MM.1S (cell line): ENCODE results near the gene DHRS1.

Source experiments
- DNase-seq: peaks from one replicate; pipeline ENCODE4 v3.0.0-alpha.2; 2015
- H2AFZ ChIP-seq: fragments of 300-600 bp; sonication (generic); 2 replicates; pipeline ENCODE4 v1.6.0; 2016; ENCODE audit warnings: antibody characterized with exemption, low read length
- H3F3A ChIP-seq: fragments of 300-600 bp; sonication (generic); 2 replicates; pipeline ENCODE4 v1.6.1; 2016; ENCODE audit warnings: mild to moderate bottlenecking, antibody characterized with exemption, low read length, moderate library complexity, mixed read lengths; ENCODE audit not compliant: insufficient read depth
- H3K27ac ChIP-seq: fragments of 300-600 bp; sonication (generic); 2 replicates; pipeline ENCODE4 v1.5.1; 2016; ENCODE audit warnings: mild to moderate bottlenecking, low read length
- H3K27me3 ChIP-seq: fragments of 300-600 bp; sonication (generic); replicated peaks from 2 replicates; pipeline ENCODE4 v1.6.0; 2016; ENCODE audit warnings: low read length; ENCODE audit not compliant: insufficient read depth
- H3K36me3 ChIP-seq: fragments of 300-600 bp; sonication (generic); replicated peaks from 2 replicates; pipeline ENCODE4 v1.6.1; 2016; ENCODE audit warnings: mild to moderate bottlenecking, low read length, mixed read lengths; ENCODE audit not compliant: insufficient read depth
- H3K4me1 ChIP-seq: fragments of 300-600 bp; sonication (generic); 2 replicates; pipeline ENCODE4 v1.6.1; 2016; ENCODE audit warnings: low read length, mixed read lengths
- H3K4me2 ChIP-seq: fragments of 300-600 bp; sonication (generic); 2 replicates; pipeline ENCODE4 v1.6.0; 2016; ENCODE audit warnings: low read depth, low read length
- H3K4me3 ChIP-seq: fragments of 300-600 bp; sonication (generic); 2 replicates; pipeline ENCODE4 v1.5.1; 2016; ENCODE audit warnings: low read length, mixed read lengths
- H3K79me2 ChIP-seq: fragments of 300-600 bp; sonication (generic); 2 replicates; pipeline ENCODE4 v1.6.1; 2016; ENCODE audit warnings: mixed run types, low read length, mixed read lengths
- H3K9ac ChIP-seq: fragments of 300-600 bp; sonication (generic); 2 replicates; pipeline ENCODE4 v1.6.1; 2016; ENCODE audit warnings: low read length, mixed read lengths
- H3K9me2 ChIP-seq: fragments of 300-600 bp; sonication (generic); replicated peaks from 2 replicates; pipeline ENCODE4 v1.6.1; 2016; ENCODE audit warnings: mild to moderate bottlenecking, low read length, mixed read lengths; ENCODE audit not compliant: insufficient read depth
- H3K9me3 ChIP-seq: fragments of 300-600 bp; sonication (generic); replicated peaks from 2 replicates; pipeline ENCODE4 v1.6.1; 2016; ENCODE audit warnings: mild to moderate bottlenecking, low read length, mixed read lengths; ENCODE audit not compliant: insufficient read depth
- H4K20me1 ChIP-seq: fragments of 300-600 bp; sonication (generic); 2 replicates; pipeline ENCODE4 v1.6.1; 2016; ENCODE audit warnings: mild to moderate bottlenecking, low read length, moderate library complexity, mixed read lengths; ENCODE audit not compliant: insufficient read depth
- CTCF ChIP-seq: fragments of 300-600 bp; sonication (generic); IDR thresholded peaks from 2 replicates; pipeline ENCODE4 v1.5.1; 2016; ENCODE audit warnings: antibody characterized with exemption, low read length, mixed read lengths
- EZH2 ChIP-seq: fragments of 300-600 bp; sonication (generic); optimal IDR thresholded peaks from 2 replicates; pipeline ENCODE3; 2017; ENCODE audit warnings: low read depth, mild to moderate bottlenecking, antibody characterized with exemption, low read length, mixed read lengths
- EZH2phosphoT487 ChIP-seq: fragments of 300-600 bp; sonication (generic); IDR thresholded peaks from 2 replicates; pipeline ENCODE4 v1.6.1; 2018; ENCODE audit warnings: antibody characterized with exemption, low read length

Gene DHRS1

GRCh38 chr14:24343795-24344660 lies 44.4 kb upstream of the DHRS1 start:
- H2AFZ ChIP-seq, result no peak overlapping the region
- no peak overlapping the region for H3K4me2 ChIP-seq
- H3K27me3 ChIP-seq, result no peaks in the 10 kb centered on the region

GRCh38 chr14:24342889-24343288 lies 43.3 kb upstream of the DHRS1 start:
- Histone ChIP-seq H3K36me3 (no peaks in the 10 kb centered on the region), H3K27me3 (no peaks in the 10 kb centered on the region), H3K9ac (no peak overlapping the region), H2AFZ (no peak overlapping the region), H3K4me2 (no peak overlapping the region), H3K9me2 (no peaks in the 10 kb centered on the region), H3K4me1 (no peaks in the 10 kb centered on the region), H3F3A (no peaks in the 10 kb centered on the region), H4K20me1 (no peaks in the 10 kb centered on the region), H3K27ac (no peak overlapping the region), H3K9me3 (no peaks in the 10 kb centered on the region), H3K4me3 (no peak overlapping the region), H3K79me2 (no peaks in the 10 kb centered on the region)
- TF ChIP-seq CTCF, result no peak
- no peak for TF ChIP-seq EZH2
- no peak for DNase-seq

More at GRCh38 chr14:24343795-24344660, 44.4 kb upstream of the DHRS1 start:
- DNase-seq, result no peak
- Histone ChIP-seq H3K9me3 (no peaks in the 10 kb centered on the region), H3K4me1 (no peaks in the 10 kb centered on the region), H3K27ac (no peak overlapping the region), H3K9me2 (no peaks in the 10 kb centered on the region), H3K36me3 (no peaks in the 10 kb centered on the region), H4K20me1 (no peaks in the 10 kb centered on the region), H3K9ac (no peak overlapping the region), H3F3A (no peaks in the 10 kb centered on the region), H3K79me2 (no peaks in the 10 kb centered on the region), H3K4me3 (no peak overlapping the region)
- TF ChIP-seq CTCF, result no peak
- TF ChIP-seq EZH2phosphoT487, result no peak
- no peak for TF ChIP-seq EZH2

GRCh38 chr14:24340606-24341005 lies 41.0 kb upstream of the DHRS1 start:
- TF ChIP-seq EZH2phosphoT487, result no peak
- TF ChIP-seq CTCF, result no peak
- no peak for TF ChIP-seq EZH2
- Histone ChIP-seq H3K9me2 (no peaks in the 10 kb centered on the region), H3K27ac (no peak overlapping the region), H3K36me3 (no peaks in the 10 kb centered on the region), H3F3A (no peaks in the 10 kb centered on the region), H3K4me1 (no peaks in the 10 kb centered on the region), H3K4me3 (no peak overlapping the region), H3K27me3 (no peaks in the 10 kb centered on the region), H4K20me1 (no peaks in the 10 kb centered on the region), H3K4me2 (no peak overlapping the region), H3K79me2 (no peaks in the 10 kb centered on the region), H3K9me3 (no peaks in the 10 kb centered on the region), H2AFZ (no peak overlapping the region), H3K9ac (no peak overlapping the region)
- DNase-seq, result no peak
